ENCODE results near the gene PAH. TPM values are rescaled to one million over a fixed set of nuclear protein-coding genes. Genes with fewer than 3 reads are reported as not detected.
"Not testable (repeated sequence)": the region's sequence is repeated elsewhere in the genome, so short reads cannot be mapped to it uniquely, and the experiment has no call there.

The PAH gene
- total RNA-seq, 1 donor from 2014 or later = not detected

GRCh38 chr12:102849722-102850447, 67.2 kb downstream of the PAH start:
- ChIA-PET CTCF (no interaction called here), POLR2A (no interaction called here)
- no peak for DNase-seq
- Mint-ChIP-seq H3K4me1 (no peaks in the 10 kb centered on the region), H3K9me3 (no peaks in the 10 kb centered on the region), H3K27me3 (peaks cover 14% of the 10 kb centered on the region), H3K36me3 (ENCODE audit: low read depth) (no peaks in the 10 kb centered on the region), H3K27ac (no peak overlapping the region), H3K4me3 (no peak overlapping the region)
- ATAC-seq (ENCODE audit: low read depth) = no peak
- TF ChIP-seq CTCF (IDR thresholded peaks at IDR 0.05) = no peak
- intact Hi-C loops (cut with micrococcal nuclease) = no loop called here

GRCh38 chr12:102848832-102849231, 68.2 kb downstream of the PAH start:
- ATAC-seq (ENCODE audit: low read depth) (no peak), DNase-seq (no peak)
- CTCF ChIA-PET = no interaction called here
- H3K27me3 Mint-ChIP-seq = peaks cover 9% of the 10 kb centered on the region
- POLR2A ChIA-PET = no interaction called here
- no peak for TF ChIP-seq CTCF (IDR thresholded peaks at IDR 0.05)
- H3K27ac Mint-ChIP-seq = no peak overlapping the region
- no peaks in the 10 kb centered on the region for H3K9me3 Mint-ChIP-seq
- H3K4me1 Mint-ChIP-seq = no peaks in the 10 kb centered on the region
- H3K4me3 Mint-ChIP-seq = no peak overlapping the region
- intact Hi-C loops (cut with micrococcal nuclease) = no loop called here
- H3K36me3 Mint-ChIP-seq (ENCODE audit: low read depth) = no peaks in the 10 kb centered on the region

GRCh38 chr12:102847131-102847530, 69.9 kb downstream of the PAH start:
- intact Hi-C loops (cut with micrococcal nuclease) = no loop called here
- no peak overlapping the region for H3K4me3 Mint-ChIP-seq
- DNase-seq = no peak
- ChIA-PET CTCF (no interaction called here), POLR2A (no interaction called here)
- H3K27me3 Mint-ChIP-seq = peaks cover 13% of the 10 kb centered on the region
- no peak overlapping the region for H3K27ac Mint-ChIP-seq
- no peak for TF ChIP-seq CTCF (IDR thresholded peaks at IDR 0.05)
- H3K9me3 Mint-ChIP-seq = no peaks in the 10 kb centered on the region
- no peaks in the 10 kb centered on the region for H3K36me3 Mint-ChIP-seq (ENCODE audit: low read depth)
- no peak for ATAC-seq (ENCODE audit: low read depth)
- no peaks in the 10 kb centered on the region for H3K4me1 Mint-ChIP-seq

- ATAC-seq (ENCODE audit: low read depth) (no peak), DNase-seq (no peak)
- Mint-ChIP-seq H3K27ac (no peak overlapping the region), H3K9me3 (no peaks in the 10 kb centered on the region), H3K36me3 (ENCODE audit: low read depth) (no peaks in the 10 kb centered on the region), H3K27me3 (peaks cover 5% of the 10 kb centered on the region), H3K4me3 (no peak overlapping the region), H3K4me1 (no peaks in the 10 kb centered on the region)
- ChIA-PET CTCF (no interaction called here), POLR2A (no interaction called here)
- no peak for TF ChIP-seq CTCF (IDR thresholded peaks at IDR 0.05)
- intact Hi-C loops (cut with micrococcal nuclease) = no loop called here
Observed at GRCh38 chr12:102833687-102834441, 83.2 kb downstream of the PAH start.

- H3K27me3 Mint-ChIP-seq; H3K4me3 Mint-ChIP-seq; ATAC-seq (ENCODE audit: low read depth); intact Hi-C loops (cut with micrococcal nuclease); CTCF ChIA-PET; H3K27ac Mint-ChIP-seq; H3K4me1 Mint-ChIP-seq; H3K9me3 Mint-ChIP-seq; H3K36me3 Mint-ChIP-seq (ENCODE audit: low read depth); POLR2A ChIA-PET; DNase-seq: not testable (repeated sequence)
Observed at GRCh38 chr12:102832826-102833225, 84.2 kb downstream of the PAH start.

Measured in activated B cell treated with CpG ODN at 0.5 μM for 24 hours (primary cell).